Panc1 (cell line): ENCODE data around the gene HK2.
"Not testable (repeated sequence)": the region's sequence is repeated elsewhere in the genome, so short reads cannot be mapped to it uniquely, and the experiment has no call there.

Source experiments
- CTCF ChIP-seq: fragments of 450-650 bp; IDR thresholded peaks from 2 replicates; pipeline ENCODE4 v1.5.1; 2017; ENCODE audit warnings: mild to moderate bottlenecking
- POLR2AphosphoS5 ChIP-seq: IDR thresholded peaks from 2 replicates; pipeline ENCODE4 v1.6.1; 2012; ENCODE audit warnings: mild to moderate bottlenecking, low read depth, low read length, moderate library complexity
- REST ChIP-seq, 2 experiments: IDR thresholded peaks; 2 replicates each; pipeline ENCODE4 v1.6.1; 2011 to 2012; ENCODE audit warnings: low read depth in 2 of 2, control low read depth in 1 of 2, low read length in 1 of 2, mild to moderate bottlenecking in 1 of 2, moderate library complexity in 1 of 2; ENCODE audit not compliant: insufficient read depth in 1 of 2
- SIN3A ChIP-seq: IDR thresholded peaks from 2 replicates; pipeline ENCODE4 v1.6.1; 2012; ENCODE audit warnings: low read depth, mild to moderate bottlenecking, low read length, moderate library complexity, borderline replicate concordance; ENCODE audit not compliant: insufficient read depth

GRCh38 chr2:74853360-74853759, 19.4 kb downstream of the HK2 start:
- not testable (repeated sequence) for TF ChIP-seq CTCF; POLR2AphosphoS5; REST (IDR thresholded peaks at IDR 0.05; ENCODE audit: insufficient read depth in 1 of 2, low read depth in 2 of 2, low read length in 1 of 2); SIN3A
